SK-N-SH treated with all-trans-retinoic acid at 6 μM for 48 hours (cell line): ENCODE data around the gene CRISPLD2.

Experiments
- BACH2 ChIP-seq: fragments of 250-450 bp; sonication (Bioruptor Pico); IDR thresholded peaks from 2 replicates; pipeline ENCODE4 v1.9.0; 2021; ENCODE audit warnings: mild to moderate bottlenecking, borderline replicate concordance
- CSDC2 ChIP-seq: fragments of 250-450 bp; sonication (Bioruptor Pico); IDR thresholded peaks from 2 replicates; pipeline ENCODE4 v1.5.0; 2020; ENCODE audit warnings: mild to moderate bottlenecking, moderate library complexity
- ESRRG ChIP-seq: fragments of 250-450 bp; sonication (Bioruptor Pico); IDR thresholded peaks from 2 replicates; pipeline ENCODE4 v1.6.1; 2021; ENCODE audit warnings: mild to moderate bottlenecking
- PATZ1 ChIP-seq: fragments of 250-450 bp; sonication (Bioruptor Pico); IDR thresholded peaks from 2 replicates; pipeline ENCODE4 v1.8.0; 2020; ENCODE audit warnings: mild to moderate bottlenecking, moderate library complexity, borderline replicate concordance
- TCF4 ChIP-seq: fragments of 250-450 bp; sonication (Bioruptor Pico); IDR thresholded peaks from 2 replicates; pipeline ENCODE4 v1.8.0; 2021; ENCODE audit warnings: mild to moderate bottlenecking, moderate library complexity, borderline replicate concordance
- ZFP30 ChIP-seq: fragments of 450-650 bp; formaldehyde crosslinking; IDR thresholded peaks from 2 replicates; pipeline ENCODE4 v1.5.0; 2022; ENCODE audit warnings: mild to moderate bottlenecking, moderate library complexity
- ZNF565 ChIP-seq: fragments of 450-650 bp; formaldehyde crosslinking; conservative IDR thresholded peaks from 2 replicates; pipeline ENCODE4 v1.5.0; 2020; ENCODE audit warnings: low read depth, mild to moderate bottlenecking, moderate library complexity
- ZNF8 ChIP-seq: fragments of 450-650 bp; formaldehyde crosslinking; IDR thresholded peaks from 2 replicates; pipeline ENCODE4 v1.5.0; 2020; ENCODE audit warnings: mild to moderate bottlenecking, moderate library complexity

GRCh38 chr16:84868829-84869472 is 49.2 kb downstream of the CRISPLD2 start:
- no peak for TF ChIP-seq ZNF565 (CRISPR knock-in tag)
- TF ChIP-seq ZFP30 (CRISPR knock-in tag): no peak
- TF ChIP-seq TCF4 (CRISPR knock-in tag): no peak
- TF ChIP-seq CSDC2 (CRISPR knock-in tag): no peak
- no peak for TF ChIP-seq ZNF8 (CRISPR knock-in tag)
- TF ChIP-seq PATZ1: no peak
- TF ChIP-seq ESRRG (CRISPR knock-in tag): no peak
- TF ChIP-seq BACH2 (CRISPR knock-in tag): no peak
